ENCODE data around the gene CD53.

CD53 gene

GRCh38 chr1:110877364-110877763 lies 4.4 kb downstream of the CD53 start:
- no peak for DNase-seq

- no peak for DNase-seq
Measured at GRCh38 chr1:110877776-110878175, 4.8 kb downstream of the CD53 start.

- no peak for DNase-seq
Measured at GRCh38 chr1:110878591-110878990, 5.6 kb downstream of the CD53 start.

- no peak for DNase-seq
Measured at GRCh38 chr1:110878993-110879392, 6.0 kb downstream of the CD53 start.

GRCh38 chr1:110879758-110880606 lies 7.0 kb downstream of the CD53 start:
- DNase-seq: no peak

- DNase-seq: no peak
Measured at GRCh38 chr1:110880708-110881374, 7.9 kb downstream of the CD53 start.

- DNase-seq: no peak
Measured at GRCh38 chr1:110888049-110888448, 15.1 kb downstream of the CD53 start.

GRCh38 chr1:110888641-110889040 lies 15.7 kb downstream of the CD53 start:
- no peak for DNase-seq

GRCh38 chr1:110890474-110891196 lies 17.7 kb downstream of the CD53 start:
- DNase-seq: no peak

GRCh38 chr1:110893908-110894490 lies 21.1 kb downstream of the CD53 start:
- no peak for DNase-seq

- no peak for DNase-seq
Measured at GRCh38 chr1:110896090-110896489, 23.1 kb downstream of the CD53 start.

- DNase-seq: no peak
Measured at GRCh38 chr1:110897681-110898080, 24.7 kb downstream of the CD53 start.

- no peak for DNase-seq
Measured at GRCh38 chr1:110898734-110899457, 25.9 kb downstream of the CD53 start.

GRCh38 chr1:110899458-110899843 lies 26.5 kb downstream of the CD53 start:
- no peak for DNase-seq

- DNase-seq: no peak
Measured at GRCh38 chr1:110902820-110903463, 30.0 kb downstream of the CD53 start.

- DNase-seq: no peak
Measured at GRCh38 chr1:110903853-110904500, 31.0 kb downstream of the CD53 start.

- no peak for DNase-seq
Measured at GRCh38 chr1:110912784-110913183, 39.8 kb downstream of the CD53 start.

- DNase-seq: no peak
Measured at GRCh38 chr1:110914676-110915075, 41.7 kb downstream of the CD53 start.

- DNase-seq: no peak
Measured at GRCh38 chr1:110915804-110916203, 42.9 kb downstream of the CD53 start.

GRCh38 chr1:110916274-110916668 lies 43.3 kb downstream of the CD53 start:
- DNase-seq: no peak

GRCh38 chr1:110916669-110917306 lies 43.8 kb downstream of the CD53 start:
- DNase-seq: no peak

Measured in DMS 273 treated with DMSO at 0.1 percent for 48 hours (cell line).